Mucosa of descending colon (tissue), 3 donors: ENCODE results near the gene PJVK. TPM values are rescaled to one million over a fixed set of nuclear protein-coding genes. Genes with fewer than 3 reads are reported as not detected.

Source experiments
- ATAC-seq: fragments of 200-7000 bp; cut with Tn5 transposase; one replicate; pipeline ENCODE4 v1.9.1; 2020; ENCODE audit warnings: mild to moderate bottlenecking, moderate library complexity
- DNase-seq, 3 donors: peaks; one replicate each; pipeline ENCODE4 v3.0.0-alpha.2; 2020
- H3K36me3 ChIP-seq: fragments of 200-600 bp; one replicate; pipeline ENCODE4 v1.8.0; 2021; ENCODE audit warnings: low read depth, mild to moderate bottlenecking
- H3K4me1 ChIP-seq: fragments of 200-600 bp; one replicate; pipeline ENCODE4 v1.8.0; 2021; ENCODE audit warnings: low read depth, mild to moderate bottlenecking
- H3K4me3 ChIP-seq: fragments of 200-600 bp; one replicate; pipeline ENCODE4 v1.8.0; 2021; ENCODE audit warnings: mild to moderate bottlenecking
- H3K9me3 ChIP-seq: fragments of 200-600 bp; one replicate; pipeline ENCODE4 v1.8.0; 2021; ENCODE audit warnings: mild to moderate bottlenecking
- CTCF ChIP-seq: fragments of 200-600 bp; IDR thresholded peaks from one replicate; pipeline ENCODE4 v1.8.0; 2022; ENCODE audit warnings: antibody characterized with exemption, mild to moderate bottlenecking
- intact Hi-C, 2 donors: fragments of 100-400 bp; cut with DNase I in 1 of 2; cut with micrococcal nuclease in 1 of 2; formaldehyde crosslinking; loops; one replicate each; pipeline versions ENCODE4 v1.11.0 to v1.11.1; 2022; cut with DNase I, micrococcal nuclease
- total RNA-seq, 3 donors: library from RNA; stranded (reverse); fragmentation: NEBNext Ultra II Directional in 2 of 3; extraction: Animal tissue kit (Norgen Biotek cat#: 25700) in 2 of 3; gene quantifications; one replicate each; pipeline versions ENCODE4 v1.2.1 to v1.2.4, GENCODE V29; 2021 to 2023
- donor health status: DM: no; HTN: no; CAD: no; lungs with moderate emphysema.
- donor health status: DM: no; HTN: no; CAD: no.
- donor health status: DM: no; HTN: yes; CAD: no.

The PJVK gene
- total RNA-seq, 3 donors from 2014 or later = 1.4 to 3.3 (median 1.5) TPM

- Histone ChIP-seq H3K4me1 (peaks cover 13% of the 10 kb centered on the region), H3K36me3 (no peaks in the 10 kb centered on the region), H3K4me3 (no peak overlapping the region), H3K9me3 (no peaks in the 10 kb centered on the region)
- TF ChIP-seq CTCF = no peak
- intact Hi-C loops = no loop called here
- no peak for DNase-seq
- no peak for ATAC-seq
Observed at GRCh38 chr2:178448968-178449661, 2.1 kb upstream of the PJVK start.

- Histone ChIP-seq H3K9me3 (no peaks in the 10 kb centered on the region), H3K36me3 (no peaks in the 10 kb centered on the region), H3K4me1 (peaks cover 13% of the 10 kb centered on the region), H3K4me3 (peak overlapping the region; percentile 90)
- TF ChIP-seq CTCF = no peak
- DNase-seq (peak in 1 of 3 donors; percentile 34), ATAC-seq (peak; percentile 5)
- intact Hi-C loops = no loop called here
Observed at GRCh38 chr2:178449700-178450523, 1.3 kb upstream of the PJVK start.

GRCh38 chr2:178450524-178450773, 729 bp upstream of the PJVK start:
- DNase-seq = peak in 1 of 3 donors; percentile 89
- Histone ChIP-seq H3K4me3 (peak overlapping the region; percentile 90), H3K9me3 (no peaks in the 10 kb centered on the region), H3K36me3 (no peaks in the 10 kb centered on the region), H3K4me1 (peaks cover 13% of the 10 kb centered on the region)
- intact Hi-C loops = no loop called here
- ATAC-seq = no peak
- no peak for TF ChIP-seq CTCF

- TF ChIP-seq CTCF = no peak
- Histone ChIP-seq H3K36me3 (no peaks in the 10 kb centered on the region), H3K4me1 (peaks cover 13% of the 10 kb centered on the region), H3K4me3 (no peak overlapping the region), H3K9me3 (no peaks in the 10 kb centered on the region)
- DNase-seq (no peak), ATAC-seq (no peak)
- intact Hi-C loops = no loop called here
Observed at GRCh38 chr2:178452334-178452733, 1.2 kb downstream of the PJVK start.

- H3K9me3 ChIP-seq = no peaks in the 10 kb centered on the region
- intact Hi-C loops = no loop called here
- H3K36me3 ChIP-seq = no peaks in the 10 kb centered on the region
- H3K4me1 ChIP-seq = peaks cover 13% of the 10 kb centered on the region
- no peak for TF ChIP-seq CTCF
- DNase-seq (peak in 1 of 3 donors; percentile 10), ATAC-seq (no peak)
- H3K4me3 ChIP-seq = no peak overlapping the region
Observed at GRCh38 chr2:178452870-178453269, 1.7 kb downstream of the PJVK start.
